GM12878 (cell line): Measurements from ENCODE around the gene CHMP4B. TPM values are rescaled to one million over a fixed set of nuclear protein-coding genes. Genes with fewer than 3 reads are reported as not detected.

Source experiments
- ATAC-seq: fragments of 200-7000 bp; cut with Tn5 transposase; 3 replicates; pipeline ENCODE4 v1.9.1; 2020; ENCODE audit warnings: mild to moderate bottlenecking, moderate library complexity
- BruUV-seq: library from RNA; stranded (reverse); fragments of 400-500 nt; replicated peaks from 2 replicates; lab custom pipeline; 2021; lab: Mats Ljungman, UMichigan
- CTCF ChIA-PET: fragments of 300-600 bp; sonication (Branson Sonifier 250); formaldehyde crosslinking; extraction: SDS; loops from one replicate; lab custom pipeline; 2021; ENCODE audit warnings: inconsistent platforms; lab: Yijun Ruan, JAX
- POLR2A ChIA-PET: fragments of 350-600 bp; formaldehyde crosslinking; extraction: SDS; loops from one replicate; lab custom pipeline; 2021; ENCODE audit warnings: inconsistent platforms; lab: Charles Lee
- RAD21 ChIA-PET: fragments of 300-600 bp; sonication (Branson Sonifier 250); formaldehyde crosslinking; loops from one replicate; lab custom pipeline; 2023; ENCODE audit warnings: antibody characterized with exemption; ENCODE audit not compliant: unreplicated experiment; lab: Charles Lee
- SMC1A ChIA-PET: fragments of 300-600 bp; sonication (Branson Sonifier 250); formaldehyde crosslinking; loops from one replicate; lab custom pipeline; 2023; ENCODE audit not compliant: unreplicated experiment, uncharacterized antibody; lab: Charles Lee
- DNase-seq: peaks from one replicate; pipeline ENCODE4 v3.0.0-alpha.2; 2011; ENCODE audit warnings: low read depth, low spot score
- FAIRE-seq: peaks from 3 replicates; lab custom pipeline; 2011; peaks lifted over from hg19 to GRCh38; lab: Jason Lieb, UNC
- H2AFZ ChIP-seq: 2 replicates; pipeline ENCODE4 v1.6.0; 2011; ENCODE audit warnings: low read depth, low read length, control low read depth; ENCODE audit not compliant: control insufficient read depth
- H3K27ac ChIP-seq: 2 replicates; pipeline ENCODE4 v1.5.1; 2011; ENCODE audit warnings: control low read depth; ENCODE audit not compliant: control insufficient read depth, insufficient read depth
- H3K27me3 ChIP-seq, 2 experiments: replicated peaks in 1 of 2; 2 replicates each; pipeline versions ENCODE4 v1.6.0 to v1.6.1; 2011; ENCODE audit warnings: low read length in 1 of 2; ENCODE audit not compliant: control insufficient read depth in 2 of 2, insufficient read depth in 2 of 2
- H3K36me3 ChIP-seq, 2 experiments: 2 replicates each; pipeline ENCODE4 v1.5.1; 2011; ENCODE audit warnings: low read length in 1 of 2; ENCODE audit not compliant: control insufficient read depth in 2 of 2, insufficient read depth in 2 of 2
- H3K4me1 ChIP-seq: 2 replicates; pipeline ENCODE4 v1.6.1; 2011; ENCODE audit warnings: mild to moderate bottlenecking, low read length, moderate library complexity, mixed read lengths; ENCODE audit not compliant: control insufficient read depth, insufficient read depth
- H3K4me2 ChIP-seq: 2 replicates; pipeline ENCODE4 v1.6.0; 2011; ENCODE audit warnings: control low read depth; ENCODE audit not compliant: control insufficient read depth, insufficient read depth
- H3K4me3 ChIP-seq: fragments of 200-600 bp; sonication (generic); 2 replicates; pipeline ENCODE4 v1.5.1; 2016
- H3K79me2 ChIP-seq: 2 replicates; pipeline ENCODE4 v1.6.0; 2011; ENCODE audit warnings: low read length; ENCODE audit not compliant: control insufficient read depth, insufficient read depth
- H3K9ac ChIP-seq: 2 replicates; pipeline ENCODE4 v1.8.0; 2011; ENCODE audit warnings: low read length, control low read depth, mixed read lengths; ENCODE audit not compliant: control insufficient read depth, insufficient read depth
- H3K9me3 ChIP-seq: replicated peaks from 3 replicates; pipeline ENCODE4 v1.5.1; 2011; ENCODE audit warnings: mild to moderate bottlenecking, low read length; ENCODE audit not compliant: control insufficient read depth, insufficient read depth
- H4K20me1 ChIP-seq: 2 replicates; pipeline ENCODE4 v1.6.0; 2011; ENCODE audit not compliant: control insufficient read depth, insufficient read depth
- ATF7 ChIP-seq: fragments of 450-650 bp; IDR thresholded peaks from 2 replicates; pipeline ENCODE4 v1.6.1; 2016; ENCODE audit warnings: low read depth, mild to moderate bottlenecking
- CEBPB ChIP-seq, 2 experiments: fragments of 150-350 bp in 1 of 2; IDR thresholded peaks; 2 replicates each; pipeline ENCODE4 v1.6.1; 2012 to 2014; ENCODE audit warnings: low read depth in 2 of 2, low read length in 2 of 2, borderline replicate concordance in 1 of 2, inconsistent platforms in 1 of 2
- FOS ChIP-seq: IDR thresholded peaks from 3 replicates; pipeline ENCODE4 v1.6.1; 2011; ENCODE audit warnings: borderline replicate concordance; ENCODE audit not compliant: insufficient read length; ENCODE audit errors: extremely low read depth
- KDM1A ChIP-seq: fragments of 200-600 bp; sonication (generic); IDR thresholded peaks from 2 replicates; pipeline ENCODE4 v1.6.1; 2016; ENCODE audit warnings: borderline replicate concordance
- NFYB ChIP-seq: IDR thresholded peaks from 2 replicates; pipeline ENCODE4 v1.6.1; 2011; ENCODE audit warnings: low read depth, mild to moderate bottlenecking, low read length, improper control_type of control experiment, moderate library complexity; ENCODE audit not compliant: insufficient read depth
- SMAD5 ChIP-seq: IDR thresholded peaks from 2 replicates; pipeline ENCODE4 v1.6.1; 2016; ENCODE audit warnings: antibody characterized with exemption, low read depth
- SMC3 ChIP-seq: IDR thresholded peaks from 2 replicates; pipeline ENCODE4 v1.6.1; 2011; ENCODE audit warnings: low read length, improper control_type of control experiment, borderline replicate concordance
- WGBS: methylation state at CpG from one replicate; pipeline ENCODE4 v1.1.6; 2016; ENCODE audit warnings: low lambda C conversion rate; ENCODE audit not compliant: insufficient replicate concordance, insufficient coverage; ENCODE audit errors: missing lambda C conversion rate; 5-methylcytosine and 5-hydroxymethylcytosine counted together
- in situ Hi-C: fragments of 300-500 bp; cut with MboI; formaldehyde crosslinking; loops from 9 replicates; pipeline ENCODE4 v1.14.3; 2018; ENCODE audit warnings: mixed read lengths
- intact Hi-C: fragments of 100-400 bp; cut with micrococcal nuclease; formaldehyde crosslinking; loops from one replicate; pipeline ENCODE4 v1.14.2; 2022; ENCODE audit not compliant: unreplicated experiment
- polyA plus RNA-seq, 11 experiments: library from polyadenylated mRNA; depleted of rRNA in 4 of 11; unstranded in 6 of 11; stranded (reverse) in 5 of 11; fragments of >200 nt; fragmentation: Nextera tagmentation in 4 of 11; fragmentation: Illumina TruSeq in 1 of 11; extraction: Ambion mirVana in 4 of 11; extraction: Trizol in 1 of 11; gene quantifications; 1 replicate in 1 of 11; 2 replicates in 10 of 11; pipeline versions ENCODE4 v1.2.1 to v1.2.3, GENCODE V29; 2011 to 2016; ENCODE audit warnings: inconsistent platforms in 2 of 11, missing spikeins in 2 of 11, low read depth in 1 of 11
- total RNA-seq, 4 experiments: library from RNA; depleted of rRNA in 3 of 4; stranded (reverse); fragments of >200 nt in 3 of 4; fragmentation: Illumina TruSeq in 1 of 4; extraction: Trizol in 1 of 4; gene quantifications; 2 replicates each; pipeline versions ENCODE4 v1.2.1 to v1.2.3, GENCODE V29; 2013 to 2021
- TF ChIP-seq, protein P1 (sequence below): fragments of 150-350 bp; IDR thresholded peaks from 2 replicates; pipeline ENCODE4 v1.6.1; 2014; ENCODE audit warnings: mild to moderate bottlenecking, low read depth, low read length
- TF ChIP-seq, protein P2 (sequence below): fragments of 450-650 bp; IDR thresholded peaks from 2 replicates; pipeline ENCODE4 v1.6.1; 2017; ENCODE audit warnings: mild to moderate bottlenecking
- TF ChIP-seq, protein P3 (sequence below): fragments of 450-650 bp; formaldehyde crosslinking; IDR thresholded peaks from 2 replicates; pipeline ENCODE4 v1.5.0; 2022; ENCODE audit warnings: mild to moderate bottlenecking, missing genetic modification characterization

Gene CHMP4B
- total and polyA plus RNA-seq, 10 of the 15 experiments (the other 5 are each of a cell fraction or from before 2014, with no cell fraction given), result 4.2 to 118 (median 49.6) TPM

DNA sequence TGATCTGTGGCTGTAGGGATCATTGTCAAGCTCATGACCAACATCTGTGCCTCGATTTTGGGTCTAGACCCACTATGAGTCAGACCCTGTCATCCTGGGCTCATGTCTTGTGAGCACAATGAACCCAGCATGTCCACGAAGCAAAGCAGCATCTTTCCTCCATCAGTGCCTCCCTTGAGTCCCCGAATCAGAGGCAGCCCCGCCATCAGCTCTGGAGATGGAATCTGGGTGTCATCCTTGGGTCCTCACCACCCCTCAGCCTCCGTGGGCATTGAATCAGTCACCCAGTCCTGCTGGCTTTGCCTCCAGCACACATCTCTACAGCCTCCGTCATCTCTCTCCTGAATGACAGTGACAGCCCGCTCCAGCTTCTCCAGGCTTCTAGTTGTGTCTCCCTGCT is 56.9 kb downstream of the CHMP4B start:
- no peaks in the 10 kb centered on the region for H3K9me3 ChIP-seq
- WGBS, result 63% methylated on average over 7 of the region's 7 CpGs
- H3K79me2 ChIP-seq, result no peaks in the 10 kb centered on the region
- H3K27me3 ChIP-seq, result no peaks in the 10 kb centered on the region
- POLR2A ChIA-PET, result no interaction called here
- DNase-seq (no peak), ATAC-seq (no peak), FAIRE-seq (no peak)
- no TSS peak for BruUV-seq
- in situ Hi-C loops, result loop anchor here (5.0 to 10.0 kb wide), 2 partner anchors 199 to 257 kb away; no protein-coding TSS in a partner anchor
- H4K20me1 ChIP-seq, result no peaks in the 10 kb centered on the region
- intact Hi-C loops, result loop anchor here (5.0 kb wide), 1 partner anchor 64 kb away; no protein-coding TSS in a partner anchor
- H3K4me3 ChIP-seq, result no peak overlapping the region
- H3K4me1 ChIP-seq, result peaks cover 10% of the 10 kb centered on the region
- H3K4me2 ChIP-seq, result no peak overlapping the region
- H2AFZ ChIP-seq, result no peak overlapping the region
- SMC1A ChIA-PET, result no interaction called here
- TF ChIP-seq NFYB (no peak), ATF7 (no peak)
- TF ChIP-seq, protein P1, sequence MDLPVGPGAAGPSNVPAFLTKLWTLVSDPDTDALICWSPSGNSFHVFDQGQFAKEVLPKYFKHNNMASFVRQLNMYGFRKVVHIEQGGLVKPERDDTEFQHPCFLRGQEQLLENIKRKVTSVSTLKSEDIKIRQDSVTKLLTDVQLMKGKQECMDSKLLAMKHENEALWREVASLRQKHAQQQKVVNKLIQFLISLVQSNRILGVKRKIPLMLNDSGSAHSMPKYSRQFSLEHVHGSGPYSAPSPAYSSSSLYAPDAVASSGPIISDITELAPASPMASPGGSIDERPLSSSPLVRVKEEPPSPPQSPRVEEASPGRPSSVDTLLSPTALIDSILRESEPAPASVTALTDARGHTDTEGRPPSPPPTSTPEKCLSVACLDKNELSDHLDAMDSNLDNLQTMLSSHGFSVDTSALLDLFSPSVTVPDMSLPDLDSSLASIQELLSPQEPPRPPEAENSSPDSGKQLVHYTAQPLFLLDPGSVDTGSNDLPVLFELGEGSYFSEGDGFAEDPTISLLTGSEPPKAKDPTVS, result no peak
- TF ChIP-seq, all 136 proteins: peak for 0
- Histone ChIP-seq H3K27ac (no peak overlapping the region), H3K36me3 (no peaks in the 10 kb centered on the region), H3K9ac (no peak overlapping the region)
- ChIA-PET RAD21 (no interaction called here), CTCF (no interaction called here)

DNA sequence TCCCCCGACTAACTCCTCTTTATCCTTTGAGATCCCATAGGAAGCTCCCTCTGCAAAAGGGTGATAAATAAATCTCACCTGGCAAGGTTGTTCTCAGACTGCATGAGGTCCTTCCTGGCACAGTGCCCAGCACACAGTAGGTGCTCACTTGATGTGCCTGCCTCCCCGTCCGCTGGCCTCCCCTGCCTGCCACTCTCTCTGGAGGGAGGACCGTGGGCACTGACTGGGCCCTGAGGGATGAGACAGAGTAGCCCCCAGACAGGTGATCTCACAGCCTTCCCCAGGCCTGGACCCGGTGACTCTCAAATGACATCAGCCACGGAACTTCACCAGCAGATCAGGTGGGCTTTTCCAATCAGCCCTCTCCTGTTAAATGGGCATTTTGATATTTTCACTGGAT is 57.4 kb downstream of the CHMP4B start:
- Histone ChIP-seq H3K27ac (no peak overlapping the region), H3K9me3 (no peaks in the 10 kb centered on the region), H3K27me3 (no peaks in the 10 kb centered on the region), H3K4me2 (no peak overlapping the region), H3K4me3 (no peak overlapping the region), H2AFZ (no peak overlapping the region), H4K20me1 (no peaks in the 10 kb centered on the region), H3K36me3 (no peaks in the 10 kb centered on the region), H3K4me1 (peaks cover 5% of the 10 kb centered on the region), H3K79me2 (no peaks in the 10 kb centered on the region), H3K9ac (no peak overlapping the region)
- ChIA-PET CTCF (no interaction called here), SMC1A (no interaction called here), RAD21 (no interaction called here), POLR2A (no interaction called here)
- ATAC-seq, result no peak
- in situ Hi-C loops (loop anchor here (5.0 to 10.0 kb wide), 2 partner anchors 199 to 256 kb away; no protein-coding TSS in a partner anchor), intact Hi-C loops (loop anchor here (5.0 kb wide), 1 partner anchor 64 kb away; no protein-coding TSS in a partner anchor)
- FAIRE-seq, result no peak
- BruUV-seq, result no TSS peak
- no peak for DNase-seq
- WGBS, result 81% methylated on average over 6 of the region's 6 CpGs
- TF ChIP-seq, protein P2, sequence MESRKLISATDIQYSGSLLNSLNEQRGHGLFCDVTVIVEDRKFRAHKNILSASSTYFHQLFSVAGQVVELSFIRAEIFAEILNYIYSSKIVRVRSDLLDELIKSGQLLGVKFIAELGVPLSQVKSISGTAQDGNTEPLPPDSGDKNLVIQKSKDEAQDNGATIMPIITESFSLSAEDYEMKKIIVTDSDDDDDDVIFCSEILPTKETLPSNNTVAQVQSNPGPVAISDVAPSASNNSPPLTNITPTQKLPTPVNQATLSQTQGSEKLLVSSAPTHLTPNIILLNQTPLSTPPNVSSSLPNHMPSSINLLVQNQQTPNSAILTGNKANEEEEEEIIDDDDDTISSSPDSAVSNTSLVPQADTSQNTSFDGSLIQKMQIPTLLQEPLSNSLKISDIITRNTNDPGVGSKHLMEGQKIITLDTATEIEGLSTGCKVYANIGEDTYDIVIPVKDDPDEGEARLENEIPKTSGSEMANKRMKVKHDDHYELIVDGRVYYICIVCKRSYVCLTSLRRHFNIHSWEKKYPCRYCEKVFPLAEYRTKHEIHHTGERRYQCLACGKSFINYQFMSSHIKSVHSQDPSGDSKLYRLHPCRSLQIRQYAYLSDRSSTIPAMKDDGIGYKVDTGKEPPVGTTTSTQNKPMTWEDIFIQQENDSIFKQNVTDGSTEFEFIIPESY, result no peak
- TF ChIP-seq FOS (no peak), SMC3 (no peak), KDM1A (no peak), SMAD5 (no peak), CEBPB (IDR thresholded peaks at IDR 0.05; ENCODE audit: borderline replicate concordance in 1 of 2, low read depth in 2 of 2, low read length in 2 of 2) (no peak)
- TF ChIP-seq, protein P3, sequence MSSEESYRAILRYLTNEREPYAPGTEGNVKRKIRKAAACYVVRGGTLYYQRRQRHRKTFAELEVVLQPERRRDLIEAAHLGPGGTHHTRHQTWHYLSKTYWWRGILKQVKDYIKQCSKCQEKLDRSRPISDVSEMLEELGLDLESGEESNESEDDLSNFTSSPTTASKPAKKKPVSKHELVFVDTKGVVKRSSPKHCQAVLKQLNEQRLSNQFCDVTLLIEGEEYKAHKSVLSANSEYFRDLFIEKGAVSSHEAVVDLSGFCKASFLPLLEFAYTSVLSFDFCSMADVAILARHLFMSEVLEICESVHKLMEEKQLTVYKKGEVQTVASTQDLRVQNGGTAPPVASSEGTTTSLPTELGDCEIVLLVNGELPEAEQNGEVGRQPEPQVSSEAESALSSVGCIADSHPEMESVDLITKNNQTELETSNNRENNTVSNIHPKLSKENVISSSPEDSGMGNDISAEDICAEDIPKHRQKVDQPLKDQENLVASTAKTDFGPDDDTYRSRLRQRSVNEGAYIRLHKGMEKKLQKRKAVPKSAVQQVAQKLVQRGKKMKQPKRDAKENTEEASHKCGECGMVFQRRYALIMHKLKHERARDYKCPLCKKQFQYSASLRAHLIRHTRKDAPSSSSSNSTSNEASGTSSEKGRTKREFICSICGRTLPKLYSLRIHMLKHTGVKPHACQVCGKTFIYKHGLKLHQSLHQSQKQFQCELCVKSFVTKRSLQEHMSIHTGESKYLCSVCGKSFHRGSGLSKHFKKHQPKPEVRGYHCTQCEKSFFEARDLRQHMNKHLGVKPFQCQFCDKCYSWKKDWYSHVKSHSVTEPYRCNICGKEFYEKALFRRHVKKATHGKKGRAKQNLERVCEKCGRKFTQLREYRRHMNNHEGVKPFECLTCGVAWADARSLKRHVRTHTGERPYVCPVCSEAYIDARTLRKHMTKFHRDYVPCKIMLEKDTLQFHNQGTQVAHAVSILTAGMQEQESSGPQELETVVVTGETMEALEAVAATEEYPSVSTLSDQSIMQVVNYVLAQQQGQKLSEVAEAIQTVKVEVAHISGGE, result no peak
